Skeletal muscle cell (primary cell): Measurements from ENCODE around the gene PAPOLB.
A peak's percentile ranks its signal among the peaks of the same experiment; 100 is the strongest.
"Not testable (repeated sequence)": the region's sequence is repeated elsewhere in the genome, so short reads cannot be mapped to it uniquely, and the experiment has no call there.

Experiments used
- DNase-seq: peaks from one replicate; pipeline ENCODE4 v3.0.0-alpha.2; 2010; ENCODE audit warnings: low read depth
- H3K4me3 ChIP-seq: 2 replicates; pipeline ENCODE4 v1.5.1; 2011; ENCODE audit warnings: low read depth, mild to moderate bottlenecking, control low read depth, low read length, moderate library complexity

Gene PAPOLB

DNA sequence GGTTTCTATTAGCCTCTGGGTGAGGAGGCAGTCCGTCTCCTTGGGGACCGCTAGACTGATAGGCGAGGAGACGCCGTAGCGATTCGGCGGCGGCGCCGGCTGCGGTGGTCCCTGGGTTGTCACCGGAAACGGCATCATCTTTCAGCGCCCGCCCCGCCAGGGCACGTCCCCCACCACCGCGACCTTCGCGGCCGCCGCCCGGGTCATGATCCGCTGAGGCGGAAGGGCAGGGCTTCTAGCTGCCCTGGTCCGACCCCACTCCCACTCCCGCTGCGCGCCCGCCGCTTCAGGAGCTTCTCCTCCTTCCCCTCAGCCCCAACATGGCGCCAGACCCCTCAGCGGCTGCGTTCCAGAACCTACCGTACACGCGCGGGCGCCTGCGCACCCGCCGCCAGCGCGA is at the start of gene PAPOLB:
TSS of gene PAPOLB (minus strand) at position 358 of the 400 bp plus-strand sequence. CDS start at position 138, 220 bp downstream.
- H3K4me3 ChIP-seq = peak within 1 kb of the TSS; percentile 33
- DNase-seq = no peak

DNA sequence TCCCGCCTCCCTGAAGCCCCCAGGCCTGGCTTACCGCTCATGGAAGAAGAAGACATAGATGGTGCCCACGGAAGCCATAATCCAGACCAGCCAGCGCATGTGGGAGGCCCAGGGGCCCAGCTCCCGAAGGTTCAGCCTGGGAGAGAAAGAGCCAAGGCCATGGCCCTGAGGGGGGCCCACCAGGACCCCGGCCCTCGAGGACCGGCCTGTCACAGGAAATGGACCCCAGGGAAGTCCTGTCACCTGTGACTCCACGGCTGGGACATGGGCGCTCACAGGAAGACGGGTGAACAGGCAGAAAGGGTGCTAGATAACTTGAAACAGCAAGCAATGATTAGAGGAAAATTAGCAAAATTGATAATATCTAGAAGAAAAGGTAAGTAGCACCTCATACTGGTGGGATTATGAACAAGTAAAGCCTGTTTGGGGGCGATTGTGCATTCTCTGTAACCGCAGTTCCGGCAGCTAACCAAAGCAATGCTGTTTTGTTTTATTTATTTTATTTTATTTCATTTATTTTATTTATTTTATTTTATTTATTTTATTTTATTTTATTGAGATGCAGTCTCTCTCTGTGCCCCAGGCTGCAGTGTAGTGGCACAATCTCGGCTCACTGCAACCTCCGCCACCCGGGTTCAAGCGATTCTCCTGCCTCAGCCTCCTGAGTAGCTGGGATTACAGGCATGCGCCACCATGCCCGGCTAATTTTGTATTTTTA is 49.4 kb upstream of the PAPOLB start:
- no peak overlapping the region for H3K4me3 ChIP-seq
- no peak for DNase-seq

DNA sequence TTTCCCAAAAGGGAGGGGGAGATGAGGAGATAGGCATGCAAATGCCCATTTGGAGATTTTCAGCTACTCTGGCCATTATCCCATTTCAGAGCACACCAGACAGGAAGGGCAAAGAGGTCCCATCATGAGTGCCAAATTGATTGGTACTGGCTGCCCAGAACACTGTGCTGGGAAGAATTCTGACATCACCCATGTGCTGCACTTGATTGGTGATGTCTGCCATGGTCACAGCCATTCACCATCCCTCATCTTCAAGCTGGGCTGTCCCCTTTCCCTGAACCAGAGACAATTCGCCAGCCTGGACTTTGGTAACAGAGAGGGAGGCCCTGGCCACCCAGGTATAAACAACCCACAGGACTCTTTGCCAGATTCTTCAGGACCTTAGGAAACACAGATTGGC is 44.9 kb upstream of the PAPOLB start:
- DNase-seq = no peak
- H3K4me3 ChIP-seq = no peak overlapping the region

DNA sequence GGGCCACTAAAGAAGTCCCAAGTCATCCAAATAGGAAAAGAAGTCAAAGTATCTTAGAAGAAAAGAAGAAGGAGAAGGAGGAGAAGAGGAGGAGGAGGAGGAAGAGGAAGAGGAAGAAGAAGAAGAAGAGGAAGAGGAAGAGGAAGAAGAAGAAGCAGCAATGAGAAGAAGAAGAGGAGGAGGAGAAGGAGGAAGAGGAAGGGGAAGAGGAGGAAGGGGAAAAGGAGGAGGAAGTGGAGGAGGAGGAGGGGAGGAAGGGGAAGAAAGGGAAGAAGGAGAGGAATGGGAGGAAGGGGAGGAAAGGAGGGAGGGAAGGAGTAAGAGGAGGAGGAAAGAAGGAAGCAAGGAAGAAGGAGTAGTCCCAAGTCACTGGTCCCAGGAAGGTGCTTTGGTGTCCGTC is 43.3 kb upstream of the PAPOLB start:
- DNase-seq = no peak
- no peak overlapping the region for H3K4me3 ChIP-seq

DNA sequence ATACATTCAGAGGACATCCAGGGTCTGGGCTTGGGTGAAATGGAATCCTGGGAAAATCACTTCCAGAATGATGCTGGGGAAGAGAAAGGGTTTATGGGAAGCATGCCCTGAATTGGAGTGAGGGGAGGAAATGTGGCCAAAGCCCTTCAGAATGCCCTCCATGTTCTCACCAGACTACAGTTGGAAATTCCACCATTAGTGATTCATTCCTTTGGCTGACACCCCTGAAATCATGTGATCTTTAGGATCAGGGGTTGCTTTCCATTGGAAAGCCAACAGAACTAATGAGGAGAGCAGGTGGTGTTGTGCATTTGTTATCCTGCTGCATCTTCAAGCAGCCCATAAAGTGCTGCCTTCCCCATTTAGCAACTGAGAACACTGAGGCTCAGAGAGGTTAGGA is 42.5 kb upstream of the PAPOLB start:
- H3K4me3 ChIP-seq = no peak overlapping the region
- no peak for DNase-seq

DNA sequence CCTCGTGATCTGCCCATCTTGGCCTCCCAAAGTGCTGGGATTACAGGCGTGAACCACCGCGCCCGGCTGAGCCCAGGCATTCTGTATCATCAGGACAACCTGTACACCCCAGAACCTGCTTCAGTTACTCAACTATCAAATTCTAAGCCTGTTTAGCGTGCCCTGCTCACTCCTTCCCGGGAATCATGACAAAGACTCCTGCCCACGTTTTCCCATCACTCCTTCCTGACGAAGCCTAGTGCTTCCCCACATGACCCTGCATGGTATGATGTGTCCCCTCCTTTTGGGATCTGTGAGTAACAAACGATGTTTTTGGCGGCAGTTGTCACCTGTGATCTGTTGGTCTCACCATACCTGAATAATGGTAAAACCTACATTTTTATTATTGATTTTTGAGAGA is 33.9 kb upstream of the PAPOLB start:
- DNase-seq = no peak
- no peak overlapping the region for H3K4me3 ChIP-seq

DNA sequence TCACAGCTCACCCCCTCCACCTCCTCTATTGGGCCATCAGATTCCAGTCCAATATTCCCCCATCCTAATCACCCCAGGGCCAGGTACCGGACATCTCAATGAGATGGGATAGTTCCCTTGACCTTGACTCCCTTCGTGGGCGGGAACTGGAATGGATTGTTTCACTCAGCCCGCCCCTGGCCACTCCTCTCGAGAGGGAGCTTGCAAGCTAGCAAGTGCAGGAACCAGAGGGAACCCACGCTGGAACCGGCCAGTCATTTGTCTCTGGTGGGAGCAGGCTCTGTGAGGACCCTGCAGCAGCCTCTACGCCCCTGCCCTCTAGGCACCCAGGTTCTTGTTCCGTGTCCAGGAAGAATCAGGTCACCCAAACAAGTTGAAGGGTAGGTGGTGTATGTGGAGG is 32.7 kb upstream of the PAPOLB start:
- no peak overlapping the region for H3K4me3 ChIP-seq
- DNase-seq = no peak

DNA sequence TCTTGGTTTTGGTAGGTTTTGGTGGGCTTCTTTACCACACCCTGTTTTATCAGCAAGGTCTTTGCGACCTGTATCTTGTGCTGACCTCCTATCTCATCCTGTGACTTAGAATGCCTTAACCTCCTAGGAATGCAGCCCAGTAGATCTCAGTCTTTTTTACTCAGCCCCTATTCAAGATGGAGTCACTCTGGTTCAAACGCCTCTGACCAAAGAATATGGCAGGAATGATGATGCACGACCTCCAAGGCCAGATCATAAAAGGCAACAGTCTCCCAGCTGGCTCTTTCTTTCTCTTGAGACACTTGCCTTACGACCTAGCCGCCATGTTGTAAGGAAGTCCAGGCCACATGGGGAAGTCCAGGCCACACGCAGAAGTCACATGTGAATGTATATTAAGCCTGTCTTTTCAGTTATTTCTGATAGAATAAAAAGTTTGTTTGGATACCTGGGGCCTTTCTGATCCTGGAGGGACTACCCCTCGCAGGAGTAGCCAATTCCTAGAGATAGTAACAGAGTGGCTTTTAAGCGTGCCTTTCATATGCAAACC is 32.2 kb upstream of the PAPOLB start:
- DNase-seq = no peak
- H3K4me3 ChIP-seq = no peak overlapping the region

DNA sequence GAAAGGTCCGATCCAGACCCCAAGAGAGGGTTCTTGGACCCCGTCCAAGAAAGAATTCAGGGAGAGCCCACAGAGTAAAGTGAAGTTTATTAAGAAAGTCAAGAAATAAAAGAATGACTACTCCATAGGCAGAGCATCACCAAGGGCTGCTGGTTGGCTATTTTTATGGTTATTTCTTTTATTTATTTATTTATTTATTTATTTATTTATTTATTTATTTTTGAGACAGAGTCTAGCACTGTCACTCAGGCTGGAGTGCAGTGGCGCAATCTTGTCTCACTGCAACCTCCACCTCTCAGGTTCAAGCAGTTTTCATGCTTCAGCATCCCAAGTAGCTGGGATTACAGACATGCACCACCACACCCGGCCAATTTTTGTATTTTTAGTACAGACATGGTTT is 31.4 kb upstream of the PAPOLB start:
- DNase-seq, H3K4me3 ChIP-seq: not testable (repeated sequence)

DNA sequence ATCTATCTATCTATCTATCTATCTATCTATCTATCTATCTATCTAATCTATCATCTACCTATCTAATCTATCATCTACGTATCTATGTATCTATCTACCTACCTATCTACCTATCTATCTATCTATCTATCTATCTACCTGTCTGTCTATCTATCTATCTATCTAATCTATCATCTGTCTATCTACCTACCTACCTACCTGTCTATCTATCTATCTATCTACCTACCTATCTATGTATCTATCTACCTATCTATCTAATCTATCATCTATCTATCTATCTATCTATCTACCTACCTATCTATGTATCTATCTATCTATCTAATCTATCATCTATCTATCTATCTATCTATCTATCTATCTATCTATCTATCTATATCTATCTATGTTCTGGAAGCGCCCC is 29.7 kb upstream of the PAPOLB start:
- not testable (repeated sequence) for H3K4me3 ChIP-seq, DNase-seq

DNA sequence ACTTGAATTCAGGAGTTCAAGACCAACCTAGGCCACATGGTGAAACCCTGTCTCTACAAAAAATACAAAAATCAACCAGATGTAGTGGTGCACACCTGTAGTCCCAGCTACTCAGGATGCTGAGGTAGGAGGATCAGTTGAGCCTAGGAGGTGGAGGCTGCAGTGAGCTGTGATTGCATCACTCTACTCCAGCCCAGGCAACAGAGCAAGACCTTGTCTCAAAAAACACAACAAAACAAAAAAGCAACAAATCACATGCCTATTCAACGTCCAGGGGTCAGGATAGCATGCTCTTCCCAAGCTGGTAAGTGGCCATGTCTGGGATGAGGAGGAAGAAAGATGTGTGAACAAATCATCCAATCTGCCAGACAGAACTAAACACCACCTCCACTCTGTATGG is 27.9 kb upstream of the PAPOLB start:
- no peak overlapping the region for H3K4me3 ChIP-seq
- DNase-seq = no peak

DNA sequence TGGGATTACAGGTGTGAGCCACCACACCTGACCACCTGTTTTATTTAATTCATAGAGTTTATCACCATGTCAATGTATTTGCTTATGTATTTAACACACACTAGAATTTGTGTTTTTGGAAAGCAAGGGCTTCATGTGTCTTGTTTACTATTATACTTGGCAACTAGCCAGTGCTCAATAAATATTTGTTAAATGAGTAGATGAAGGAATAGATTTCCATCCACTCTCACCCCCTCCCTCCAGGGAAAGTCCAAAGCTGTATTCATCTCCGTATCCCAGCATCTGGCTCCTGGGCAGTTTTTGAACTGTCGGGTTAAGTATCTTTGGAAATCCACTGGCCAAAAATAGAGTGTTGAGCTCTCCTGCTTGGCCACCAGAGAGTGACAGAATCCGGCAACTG is 26.3 kb upstream of the PAPOLB start:
- DNase-seq = no peak
- H3K4me3 ChIP-seq = no peak overlapping the region

DNA sequence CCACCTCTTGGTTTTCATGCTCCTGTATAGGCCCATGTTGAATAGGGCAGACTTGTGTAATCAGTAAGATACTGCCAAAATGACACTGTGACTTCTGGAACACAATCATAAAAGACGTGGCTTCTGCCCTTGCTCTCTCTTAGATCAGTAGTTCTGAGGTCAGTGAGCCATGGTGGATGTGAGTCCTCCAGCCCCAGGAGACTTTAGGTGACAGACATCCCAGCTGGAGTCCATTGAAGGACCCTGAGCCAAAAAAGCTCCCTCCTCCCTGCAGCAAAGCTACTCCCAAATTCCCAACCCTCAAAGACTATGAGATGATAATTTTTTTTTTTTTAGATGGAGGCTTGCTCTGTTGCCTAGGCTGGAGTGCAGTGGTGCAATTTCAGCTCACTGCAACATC is 24.8 kb upstream of the PAPOLB start:
- H3K4me3 ChIP-seq = no peak overlapping the region
- no peak for DNase-seq

DNA sequence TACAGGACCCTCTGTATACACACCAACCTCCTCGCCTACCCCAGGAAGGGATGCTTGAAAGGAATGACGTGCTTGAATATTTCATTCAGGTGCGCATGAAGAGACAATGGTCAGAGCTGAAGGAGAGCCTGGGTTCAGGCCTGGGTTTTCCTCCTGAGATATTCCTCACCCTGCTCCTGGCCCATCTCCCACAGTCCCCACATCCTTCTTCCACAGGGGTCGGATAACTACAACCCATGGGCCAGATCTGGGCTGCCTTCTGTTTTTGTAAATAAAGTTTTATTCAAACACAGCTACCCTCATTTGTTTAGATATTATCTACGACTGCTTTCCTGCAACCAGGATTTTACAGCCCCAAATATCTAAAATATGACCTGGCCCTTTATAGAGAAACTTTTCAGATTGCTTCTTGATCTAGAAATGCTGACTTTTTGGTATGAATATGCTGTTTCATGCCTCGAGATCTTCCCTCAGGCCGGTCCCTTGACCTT is 23.5 kb upstream of the PAPOLB start:
- H3K4me3 ChIP-seq = no peak overlapping the region
- no peak for DNase-seq

DNA sequence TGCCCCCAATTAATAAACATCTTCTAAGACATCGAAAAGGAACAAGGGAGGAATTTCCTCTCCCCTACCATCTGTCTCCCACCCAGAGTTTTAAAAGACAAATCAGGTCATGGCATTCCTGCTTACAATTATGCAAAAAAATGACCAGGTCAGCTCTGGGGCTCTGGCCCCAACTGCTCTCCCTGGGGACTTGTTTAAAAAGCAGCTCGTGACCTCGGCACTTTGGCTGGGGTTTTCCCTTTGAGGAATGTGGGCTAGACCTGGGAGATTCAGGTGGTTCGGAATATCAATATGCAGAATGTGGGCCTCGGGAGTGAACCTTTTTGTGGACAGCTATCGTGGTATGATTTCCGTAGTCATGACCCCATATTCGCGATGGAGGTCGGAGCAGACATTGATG is 22.3 kb upstream of the PAPOLB start:
- no peak for DNase-seq
- H3K4me3 ChIP-seq = no peak overlapping the region

DNA sequence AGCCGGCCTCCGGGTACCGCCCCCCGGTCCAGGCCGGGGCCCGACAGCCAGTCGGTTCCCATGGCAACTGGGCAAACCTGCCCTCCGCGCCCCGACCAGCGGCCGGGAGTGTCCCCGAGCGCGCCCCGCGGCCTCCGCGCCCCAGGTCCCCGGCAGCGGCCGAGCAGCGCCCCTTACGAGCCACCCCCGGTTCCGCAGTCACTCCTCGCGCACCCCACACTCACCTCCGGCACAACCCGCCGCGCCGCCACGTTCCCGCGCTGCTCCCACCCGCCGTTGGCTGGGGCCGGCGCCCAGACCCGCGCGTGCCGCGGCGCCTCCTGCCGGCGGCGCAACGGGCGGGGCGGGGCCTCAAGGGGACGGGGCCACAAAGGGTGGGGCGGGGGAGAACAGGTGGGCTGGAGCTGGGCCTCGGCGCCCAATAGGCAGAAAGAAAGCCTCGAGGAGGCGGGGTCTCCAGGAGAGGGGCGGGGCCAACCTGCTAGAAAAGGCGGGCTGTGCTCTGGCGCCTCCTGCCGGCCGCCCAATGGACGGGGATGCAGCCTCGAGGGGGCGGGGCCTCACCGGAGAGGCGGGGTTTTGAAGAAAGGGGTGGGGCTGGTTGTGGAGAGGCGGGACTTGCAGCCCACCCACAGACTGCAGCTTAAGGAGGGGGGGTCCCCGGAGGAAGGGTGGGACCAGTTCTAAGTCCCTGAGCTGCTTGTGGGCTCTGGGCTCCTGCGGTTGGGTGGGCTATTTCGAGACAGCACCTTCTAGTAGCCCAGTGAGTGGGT is 21.7 kb upstream of the PAPOLB start, which contains the start of gene RADIL:
TSS of gene RADIL (minus strand) at position 345 of the 773 bp plus-strand sequence. CDS start 5,577 bp downstream, outside the sequence.
- DNase-seq = peak; percentile 31
- H3K4me3 ChIP-seq = peak within 1 kb of the TSS; percentile 51

DNA sequence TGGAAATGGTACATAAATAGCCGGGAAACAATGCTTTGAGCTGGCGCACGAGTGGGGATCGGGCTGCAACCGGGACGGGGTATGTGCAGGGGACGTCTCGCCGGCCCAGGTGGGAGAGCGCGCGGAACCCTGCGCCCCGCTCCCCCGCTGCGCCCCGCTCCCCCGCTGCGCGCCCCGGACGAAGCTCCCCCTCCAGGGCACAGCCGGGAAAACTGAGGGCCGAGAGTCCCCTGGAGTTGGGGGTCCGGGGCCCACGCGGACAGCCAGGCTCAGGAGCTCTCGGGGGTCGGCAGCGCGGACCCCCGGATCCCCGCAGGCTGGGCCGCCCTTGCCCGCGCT is 21.2 kb upstream of the PAPOLB start:
- H3K4me3 ChIP-seq = peak overlapping the region; percentile 51

DNA sequence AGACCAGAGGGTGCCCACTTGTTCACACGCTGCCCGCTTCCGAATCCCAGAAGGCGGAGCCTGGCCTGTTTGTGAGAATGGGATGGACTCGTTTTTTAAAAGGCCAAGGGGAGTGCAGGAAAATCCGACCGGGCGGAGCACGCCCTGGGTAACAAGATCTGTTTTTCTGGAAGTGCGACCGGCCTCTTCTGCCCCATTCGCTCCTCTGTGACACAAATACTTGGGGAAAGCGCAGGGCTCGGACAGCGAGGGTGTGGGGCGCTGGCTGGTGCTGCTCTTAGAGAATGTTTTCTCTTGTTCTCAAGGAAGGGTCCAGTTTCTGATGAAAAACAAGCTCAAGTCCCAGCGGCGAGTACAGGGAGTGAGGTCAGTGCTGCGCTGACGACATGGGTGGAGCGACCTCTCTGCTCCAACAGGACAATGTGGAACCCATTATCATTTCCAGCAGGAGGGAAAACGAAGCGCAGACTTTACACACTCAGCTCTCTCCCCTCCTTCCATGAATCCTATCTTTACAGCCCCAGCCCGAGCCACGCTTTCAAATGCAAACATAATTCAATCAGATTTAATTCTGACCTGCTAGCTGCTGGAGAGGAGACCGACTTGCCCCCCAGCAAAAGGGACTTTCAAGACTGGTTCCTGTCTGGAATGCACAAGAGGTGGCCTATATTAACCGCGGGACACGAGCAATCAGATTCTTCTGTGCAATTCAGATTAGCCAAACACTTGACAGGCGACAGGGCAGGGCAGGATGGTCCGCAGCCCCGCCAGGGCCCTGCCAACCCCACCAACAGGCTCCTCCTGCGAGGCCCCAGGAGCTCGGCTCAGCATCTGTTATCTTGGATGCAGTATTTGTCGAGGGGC is 20.6 kb upstream of the PAPOLB start:
- H3K4me3 ChIP-seq = peak overlapping the region; percentile 51

More for the DNA sequence above, 21.2 kb upstream of the PAPOLB start:
- no peak for DNase-seq

DNA sequence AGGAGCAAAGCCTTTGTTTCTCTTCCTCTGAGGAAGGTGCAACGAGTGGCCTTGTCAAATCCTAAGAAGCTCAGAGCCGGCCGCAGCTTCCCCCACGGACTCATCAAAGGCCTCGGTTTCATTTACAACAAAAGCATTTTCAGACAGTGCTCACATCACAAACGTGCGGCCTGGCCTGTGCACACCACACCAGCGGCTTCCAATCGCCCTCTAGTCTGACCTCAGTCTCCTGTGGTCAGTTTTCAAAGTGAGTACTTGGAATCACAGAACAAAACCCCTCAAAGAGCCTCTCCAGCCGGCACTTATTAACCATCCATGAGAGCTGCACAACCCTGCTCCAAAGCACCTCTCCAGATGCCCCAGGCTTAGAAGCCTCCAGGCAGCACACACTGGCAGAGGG is 18.4 kb upstream of the PAPOLB start:
- no peak for DNase-seq
- H3K4me3 ChIP-seq = no peak overlapping the region

More for the DNA sequence above, 20.6 kb upstream of the PAPOLB start:
- DNase-seq = peak; percentile 24
